ENCODE data around the gene PLP1.

The PLP1 gene

DNA sequence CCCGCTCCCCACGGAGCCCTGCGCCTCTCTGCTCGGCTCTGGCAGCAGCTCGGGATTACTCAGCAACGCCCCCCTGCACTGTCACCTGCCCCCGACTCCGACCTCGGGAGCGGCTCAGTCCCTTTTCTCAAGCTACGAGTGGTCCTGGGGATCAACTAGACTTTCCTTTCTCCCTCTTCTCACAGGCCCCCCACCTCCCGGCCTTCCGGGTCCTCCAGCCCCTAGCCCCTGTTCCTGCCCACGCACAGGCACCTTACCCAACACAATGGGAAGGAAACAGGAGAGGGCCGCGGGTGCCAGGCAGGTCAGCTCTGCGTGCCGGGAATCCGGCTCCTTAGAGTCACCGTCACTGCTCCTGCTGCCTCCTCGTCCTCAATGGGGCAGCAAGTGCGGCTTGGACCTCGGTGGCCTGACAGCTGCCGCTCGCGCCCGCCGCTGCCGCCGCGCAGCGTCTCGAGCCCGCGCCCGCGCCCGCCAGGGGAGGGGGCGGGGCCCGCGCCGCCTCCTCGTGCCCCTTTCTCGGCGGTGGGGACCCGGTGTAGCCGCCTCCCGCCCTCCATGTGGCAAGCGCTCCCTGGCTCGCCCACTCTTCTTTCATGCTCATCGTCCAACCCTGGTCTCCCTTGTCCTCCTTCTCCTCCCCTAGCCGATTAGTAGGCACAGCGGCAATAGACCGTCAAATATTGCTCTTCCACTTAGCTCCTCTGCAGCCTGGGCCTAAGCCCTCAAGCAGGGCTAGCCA, 55.3 kb downstream of the PLP1 start, which contains the start of gene RAB9B:
Gene RAB9B, minus strand, starts transcription at position 455 of the 742 bp plus-strand sequence. CDS start 6,473 bp downstream, outside the sequence.
- peak; percentile 30 for DNase-seq

DNA sequence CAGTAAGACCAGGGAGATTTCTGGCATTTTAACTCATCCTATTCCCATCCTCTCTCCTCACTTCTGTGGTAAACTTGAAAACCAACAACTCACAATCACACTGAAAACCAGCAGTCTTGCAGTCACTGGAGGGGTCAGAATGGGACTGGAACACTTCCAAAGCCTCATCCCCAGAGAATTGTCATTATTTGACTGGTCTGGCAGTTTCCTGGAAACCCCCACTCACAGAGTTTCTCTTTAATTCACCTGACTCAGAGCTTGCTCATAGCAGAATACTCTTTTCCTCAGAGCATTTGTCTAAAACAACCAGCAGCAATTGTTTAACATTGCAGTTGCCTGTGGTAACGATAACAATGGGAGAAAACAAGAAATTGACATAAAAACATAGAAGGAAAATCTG, 62.8 kb downstream of the PLP1 start:
- DNase-seq: no peak

Data from NCI-H226 (cell line).